Psoas muscle (tissue), 8 donors: ENCODE measurements around the gene FAM83F. TPM values are rescaled to one million over a fixed set of nuclear protein-coding genes. Genes with fewer than 3 reads are reported as not detected.

ENCODE experiments used
- ATAC-seq, 4 donors: fragments of 200-7000 bp; cut with Tn5 transposase; one replicate each; pipeline ENCODE4 v1.9.1; 2020; ENCODE audit warnings: moderate library complexity in 3 of 4, mild to moderate bottlenecking in 2 of 4
- DNase-seq, 2 donors: peaks; one replicate each; pipeline ENCODE4 v3.0.0-alpha.2; 2020
- H3K27ac ChIP-seq: fragments of 200-600 bp; one replicate; pipeline ENCODE4 v1.8.0; 2022
- H3K27me3 ChIP-seq, 3 donors: fragments of 200-600 bp in 1 of 3; one replicate each; pipeline versions ENCODE4 v1.6.1 to v1.8.0; 2013 to 2022; ENCODE audit warnings: low read length in 2 of 3, mild to moderate bottlenecking in 2 of 3, moderate library complexity in 1 of 3; ENCODE audit not compliant: insufficient read depth in 3 of 3
- H3K36me3 ChIP-seq, 2 donors: fragments of 200-600 bp in 1 of 2; one replicate each; pipeline versions ENCODE4 v1.6.1 to v1.8.0; 2013 to 2022; ENCODE audit warnings: low read depth in 1 of 2, mild to moderate bottlenecking in 1 of 2, moderate library complexity in 1 of 2; ENCODE audit not compliant: insufficient read depth in 1 of 2
- H3K4me1 ChIP-seq: fragments of 200-600 bp; one replicate; pipeline ENCODE4 v1.8.0; 2022
- H3K4me3 ChIP-seq: fragments of 200-600 bp; one replicate; pipeline ENCODE4 v1.8.0; 2022; ENCODE audit warnings: mild to moderate bottlenecking
- H3K9me3 ChIP-seq: fragments of 200-600 bp; one replicate; pipeline ENCODE4 v1.8.0; 2022
- WGBS, 3 donors: extraction: QIAGEN DNeasy Blood & Tissue Kit; methylation state at CpG; one replicate each; pipeline versions ENCODE4 v1.1.6 to v1.1.7; 2013; 5-methylcytosine and 5-hydroxymethylcytosine counted together
- intact Hi-C, 2 donors: fragments of 100-400 bp; cut with DNase I; formaldehyde crosslinking; loops; one replicate each; pipeline versions ENCODE4 v1.11.0 to v1.14.2; 2022
- polyA plus RNA-seq, 3 donors: library from polyadenylated mRNA; stranded (reverse); fragments of 200-250 nt; gene quantifications; one replicate each; pipeline ENCODE4 v1.2.3, GENCODE V29; 2013
- total RNA-seq, 4 donors: library from RNA; stranded (reverse); fragmentation: NEBNext Ultra II Directional in 2 of 4; extraction: Animal tissue kit (Norgen Biotek cat#: 25700) in 2 of 4; gene quantifications; one replicate each; pipeline versions ENCODE4 v1.2.1 to v1.2.4, GENCODE V29; 2021 to 2023
- TF ChIP-seq, protein P1 (sequence below): fragments of 200-600 bp; IDR thresholded peaks from one replicate; pipeline ENCODE4 v1.8.0; 2022; ENCODE audit warnings: antibody characterized with exemption
- donor health status: healthy with polysubstance abuse.
- donor health status: DM: no; HTN: no; CAD: no; lungs with moderate emphysema.
- donor health status: Bipolar disorder and iron deficiency.
- donor health status: healthy.
- donor health status: DM: yes; HTN: yes; CAD: no.
- donor health status: DM: no; HTN: no; CAD: no.
- donor health status: DM: no; HTN: no; CAD: no.
- donor health status: DM: yes; HTN: yes; CAD: no.

FAM83F gene
- total and polyA plus RNA-seq, 7 donors, result under 0.01 to 0.10 (median 0.03) TPM; not detected in 1

- intact Hi-C loops, result no loop called here
- 63 to 66% (median 64%) methylated on average over 8 of the region's 8 CpGs for WGBS, 3 donors
- H3K27me3 ChIP-seq, result peaks cover 3 to 41% (median 8%) of the 10 kb centered on the region in 3 donors
These were observed 11.9 kb downstream of the FAM83F start for GRCh38 chr22:40006641-40007040.

GRCh38 chr22:40007853-40008710, 13.3 kb downstream of the FAM83F start:
- 72 to 75% (median 73%) methylated on average over 27 of the region's 27 CpGs for WGBS, 3 donors

More at GRCh38 chr22:40006641-40007040, 11.9 kb downstream of the FAM83F start:
- H3K27ac ChIP-seq, result no peak overlapping the region
- ATAC-seq, result no peak
- no peaks in the 10 kb centered on the region for H3K9me3 ChIP-seq
- peak in 1 of 2 donors; percentile 27 for DNase-seq
- TF ChIP-seq, protein P1, sequence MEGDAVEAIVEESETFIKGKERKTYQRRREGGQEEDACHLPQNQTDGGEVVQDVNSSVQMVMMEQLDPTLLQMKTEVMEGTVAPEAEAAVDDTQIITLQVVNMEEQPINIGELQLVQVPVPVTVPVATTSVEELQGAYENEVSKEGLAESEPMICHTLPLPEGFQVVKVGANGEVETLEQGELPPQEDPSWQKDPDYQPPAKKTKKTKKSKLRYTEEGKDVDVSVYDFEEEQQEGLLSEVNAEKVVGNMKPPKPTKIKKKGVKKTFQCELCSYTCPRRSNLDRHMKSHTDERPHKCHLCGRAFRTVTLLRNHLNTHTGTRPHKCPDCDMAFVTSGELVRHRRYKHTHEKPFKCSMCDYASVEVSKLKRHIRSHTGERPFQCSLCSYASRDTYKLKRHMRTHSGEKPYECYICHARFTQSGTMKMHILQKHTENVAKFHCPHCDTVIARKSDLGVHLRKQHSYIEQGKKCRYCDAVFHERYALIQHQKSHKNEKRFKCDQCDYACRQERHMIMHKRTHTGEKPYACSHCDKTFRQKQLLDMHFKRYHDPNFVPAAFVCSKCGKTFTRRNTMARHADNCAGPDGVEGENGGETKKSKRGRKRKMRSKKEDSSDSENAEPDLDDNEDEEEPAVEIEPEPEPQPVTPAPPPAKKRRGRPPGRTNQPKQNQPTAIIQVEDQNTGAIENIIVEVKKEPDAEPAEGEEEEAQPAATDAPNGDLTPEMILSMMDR, result no peak
- no peak overlapping the region for H3K4me3 ChIP-seq
- H3K36me3 ChIP-seq, result no peaks in the 10 kb centered on the region
- no peaks in the 10 kb centered on the region for H3K4me1 ChIP-seq

GRCh38 chr22:40008726-40009291, 14.1 kb downstream of the FAM83F start:
- ATAC-seq, result no peak
- Histone ChIP-seq H3K4me3 (no peak overlapping the region), H3K27ac (no peak overlapping the region), H3K36me3 (no peaks in the 10 kb centered on the region), H3K4me1 (no peaks in the 10 kb centered on the region), H3K27me3 (peaks cover 3 to 47% (median 7%) of the 10 kb centered on the region in 3 donors), H3K9me3 (no peaks in the 10 kb centered on the region)
- WGBS, 3 donors, result 55 to 62% (median 57%) methylated on average over 10 of the region's 10 CpGs
- TF ChIP-seq, protein P1, result no peak
- DNase-seq, result peak in 1 of 2 donors; percentile 19
- intact Hi-C loops, result no loop called here

More at GRCh38 chr22:40007853-40008710, 13.3 kb downstream of the FAM83F start:
- intact Hi-C loops, result no loop called here
- ATAC-seq (no peak), DNase-seq (peak in 1 of 2 donors; percentile 24)
- Histone ChIP-seq H3K4me1 (no peaks in the 10 kb centered on the region), H3K4me3 (no peak overlapping the region), H3K36me3 (no peaks in the 10 kb centered on the region), H3K27me3 (peaks cover 3 to 47% (median 7%) of the 10 kb centered on the region in 3 donors), H3K9me3 (no peaks in the 10 kb centered on the region), H3K27ac (no peak overlapping the region)
- TF ChIP-seq, protein P1, result no peak

DNA sequence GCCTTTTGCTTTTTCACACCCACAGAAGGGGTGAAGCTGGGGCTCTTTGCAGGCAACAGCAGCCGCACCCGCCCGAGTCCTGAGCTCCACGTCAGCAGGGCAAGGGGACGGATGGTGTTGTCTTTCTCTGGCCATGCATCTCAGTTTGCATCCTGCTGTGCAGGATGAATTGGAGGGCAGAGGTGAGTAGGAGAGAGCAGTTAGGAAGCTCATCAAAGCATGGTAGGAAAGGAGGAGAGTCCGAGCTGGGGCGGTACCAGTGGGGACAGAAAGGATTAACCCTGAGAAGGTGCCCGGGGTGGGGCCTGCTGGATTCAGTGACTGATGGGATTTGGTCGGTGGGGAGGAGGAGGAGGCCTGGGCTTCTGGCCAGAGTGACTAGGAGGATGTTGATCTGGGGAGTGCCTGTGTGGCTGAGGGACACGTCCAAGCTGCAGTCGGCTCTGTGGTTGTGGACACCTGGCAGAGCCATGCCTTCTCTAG, 14.6 kb downstream of the FAM83F start:
- no peak for DNase-seq
- intact Hi-C loops, result no loop called here

More for the DNA sequence above, 14.6 kb downstream of the FAM83F start:
- H3K9me3 ChIP-seq, result no peaks in the 10 kb centered on the region
- no peaks in the 10 kb centered on the region for H3K4me1 ChIP-seq
- H3K27ac ChIP-seq, result no peak overlapping the region
- 5 to 11% (median 10%) methylated on average over 11 of the region's 11 CpGs for WGBS, 3 donors
- H3K4me3 ChIP-seq, result no peak overlapping the region
- ATAC-seq, result no peak
- H3K36me3 ChIP-seq, result no peaks in the 10 kb centered on the region
- H3K27me3 ChIP-seq, result peaks cover 3 to 47% (median 7%) of the 10 kb centered on the region in 3 donors
- TF ChIP-seq, protein P1, result no peak
